Stimulated activated CD4-positive, alpha-beta T cell treated with anti-CD3 and anti-CD28 coated beads, TNF-alpha, amount 100 ng/mL, for 24 hours (primary cell): ENCODE data around the gene MAGEB4.

Experiments
- DNase-seq, 3 experiments: peaks; one replicate each; pipeline ENCODE4 v3.0.0-alpha.2; 2020; ENCODE audit warnings: low read depth in 3 of 3

MAGEB4 gene

DNA sequence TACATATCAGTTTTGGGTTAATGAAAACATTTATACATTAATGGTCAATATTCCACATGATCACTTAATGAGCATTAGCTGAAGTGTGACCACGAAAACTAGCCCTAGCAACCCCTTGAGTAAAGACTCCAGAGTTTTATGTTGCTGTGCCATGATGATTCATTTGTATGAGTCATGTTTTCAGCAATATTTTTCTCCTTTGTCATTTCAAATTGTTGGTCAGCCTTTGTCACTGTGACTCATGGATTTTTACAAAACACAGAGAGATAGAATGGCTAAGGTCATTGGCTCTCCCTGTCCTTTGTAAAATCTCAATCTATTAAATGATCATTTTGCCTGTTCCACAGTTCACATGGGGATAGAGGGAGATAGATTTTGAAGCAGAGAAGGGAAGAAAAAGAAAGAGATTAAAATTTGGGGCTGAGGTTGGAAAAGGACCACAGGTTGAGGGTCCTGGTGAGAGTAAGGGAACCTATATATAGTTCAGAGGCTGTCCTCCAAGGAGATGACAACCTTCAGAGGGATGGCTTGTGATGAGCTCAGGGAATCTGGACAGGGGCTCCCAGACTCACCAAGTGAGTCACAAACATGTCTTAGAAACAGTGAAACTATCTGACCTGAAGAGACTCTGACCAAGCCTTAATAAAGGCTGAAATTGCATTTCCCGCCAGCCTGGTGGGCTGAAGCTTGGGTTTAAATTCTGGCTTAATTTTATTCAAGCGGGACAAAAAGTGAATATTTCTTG lies 41.8 kb downstream of the MAGEB4 start:
- DNase-seq, result no peak
